Measurements from ENCODE around the gene DLEC1.
A peak's percentile ranks its signal among the peaks of the same experiment; 100 is the strongest.

DLEC1 gene

DNA sequence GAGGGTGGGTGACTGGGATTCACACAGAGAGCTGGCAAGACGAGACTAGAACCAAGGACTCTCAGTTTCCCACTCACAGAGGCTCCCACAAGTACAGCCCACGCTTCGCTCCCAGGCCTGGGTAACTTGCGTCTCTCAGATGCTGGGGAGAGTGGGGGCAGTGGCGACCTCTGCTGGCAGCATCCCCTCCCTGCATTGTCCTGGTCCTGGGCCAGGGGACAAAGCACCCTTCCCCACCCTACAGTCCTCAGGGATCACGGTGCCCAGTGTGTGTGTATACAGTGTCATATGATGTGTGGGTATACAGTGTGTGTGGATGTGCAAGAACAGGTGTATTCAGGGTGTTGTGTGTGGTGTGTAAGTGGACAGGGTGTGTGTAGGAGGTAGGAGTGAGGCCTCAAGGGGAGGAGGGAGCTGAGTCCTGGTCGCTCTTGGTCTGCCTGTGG lies 35.6 kb upstream of the DLEC1 start:
- Histone ChIP-seq H3K4ac (ENCODE audit: low read depth, low read length) (no peak overlapping the region), H2BK120ac (ENCODE audit: low read depth, low read length) (no peak overlapping the region), H3K9ac (ENCODE audit: low read length) (no peak overlapping the region), H3K18ac (ENCODE audit: low read length) (no peak overlapping the region), H4K5ac (ENCODE audit: low read length) (no peak overlapping the region), H3K79me1 (ENCODE audit: low read length) (no peaks in the 10 kb centered on the region), H3K23ac (ENCODE audit: low read length) (no peak overlapping the region), H3K4me3 (ENCODE audit: low read length) (no peak overlapping the region), H3K79me2 (ENCODE audit: control insufficient read depth, insufficient read depth, low read length) (no peaks in the 10 kb centered on the region), H3K4me1 (ENCODE audit: control insufficient read depth, low read depth, low read length) (peaks cover 2% of the 10 kb centered on the region), H2AK5ac (ENCODE audit: low read length) (no peak overlapping the region), H3K56ac (ENCODE audit: low read length) (no peak overlapping the region), H2BK5ac (ENCODE audit: low read length) (no peak overlapping the region), H3K4me2 (ENCODE audit: low read length) (no peak overlapping the region), H3K36me3 (ENCODE audit: control insufficient read depth, insufficient read depth, low read length) (no peaks in the 10 kb centered on the region), H3K27ac (ENCODE audit: low read depth, low read length) (no peak overlapping the region), H3K27me3 (ENCODE audit: insufficient read depth, low read length, poor library complexity) (no peaks in the 10 kb centered on the region), H2BK15ac (replicated peaks; ENCODE audit: low read depth) (no peak overlapping the region), H4K8ac (ENCODE audit: low read depth, low read length) (no peak overlapping the region)
- DNase-seq: peak; percentile 71
- WGBS (ENCODE audit: extremely low coverage, insufficient coverage, low lambda C conversion rate): no CpG with 5 or more reads among the region's 7 CpGs

DNA sequence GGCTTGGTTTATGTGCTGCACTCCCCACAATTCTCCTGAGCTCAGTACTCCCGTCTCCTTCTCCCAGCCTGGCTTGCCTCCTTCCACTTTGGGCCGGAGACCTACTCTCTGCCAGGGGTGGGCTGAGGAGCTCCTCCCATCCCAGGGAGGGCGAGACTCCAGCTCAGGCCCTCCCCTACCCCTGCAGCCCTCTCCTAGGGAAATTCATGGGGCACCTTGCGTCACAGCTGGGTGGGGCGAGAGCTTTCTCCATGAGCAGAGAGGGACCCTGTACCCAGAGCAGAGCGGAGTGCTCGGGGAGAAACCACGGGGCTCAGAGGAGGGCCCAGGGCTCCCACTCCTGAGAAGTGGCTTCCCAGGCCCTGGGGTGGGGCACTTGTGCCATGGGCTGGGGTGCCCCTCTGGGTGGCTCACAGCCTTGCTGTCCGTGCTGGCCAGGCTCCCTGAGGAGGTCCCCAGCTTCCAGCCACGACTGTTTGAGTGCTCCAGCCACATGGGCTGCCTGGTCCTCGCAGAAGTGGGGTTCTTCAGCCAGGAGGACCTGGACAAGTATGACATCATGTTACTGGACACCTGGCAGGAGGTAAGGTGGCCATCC lies 35.1 kb upstream of the DLEC1 start:
- H4K8ac ChIP-seq (ENCODE audit: low read depth, low read length): no peak overlapping the region
- no peaks in the 10 kb centered on the region for H3K79me2 ChIP-seq (ENCODE audit: control insufficient read depth, insufficient read depth, low read length)
- WGBS (ENCODE audit: extremely low coverage, insufficient coverage, low lambda C conversion rate): no CpG with 5 or more reads among the region's 11 CpGs
- H3K27me3 ChIP-seq (ENCODE audit: insufficient read depth, low read length, poor library complexity): no peaks in the 10 kb centered on the region
- no peak overlapping the region for H3K23ac ChIP-seq (ENCODE audit: low read length)
- H3K79me1 ChIP-seq (ENCODE audit: low read length): no peaks in the 10 kb centered on the region
- H3K4me3 ChIP-seq (ENCODE audit: low read length): no peak overlapping the region
- no peak overlapping the region for H2BK5ac ChIP-seq (ENCODE audit: low read length)
- no peak overlapping the region for H2BK15ac ChIP-seq (replicated peaks; ENCODE audit: low read depth)
- H3K9ac ChIP-seq (ENCODE audit: low read length): no peak overlapping the region
- no peak overlapping the region for H3K56ac ChIP-seq (ENCODE audit: low read length)
- no peak overlapping the region for H3K4ac ChIP-seq (ENCODE audit: low read depth, low read length)
- no peak overlapping the region for H3K4me2 ChIP-seq (ENCODE audit: low read length)
- H3K18ac ChIP-seq (ENCODE audit: low read length): no peak overlapping the region
- H4K5ac ChIP-seq (ENCODE audit: low read length): no peak overlapping the region
- H2AK5ac ChIP-seq (ENCODE audit: low read length): no peak overlapping the region
- no peaks in the 10 kb centered on the region for H3K36me3 ChIP-seq (ENCODE audit: control insufficient read depth, insufficient read depth, low read length)
- no peak overlapping the region for H3K27ac ChIP-seq (ENCODE audit: low read depth, low read length)
- no peaks in the 10 kb centered on the region for H3K4me1 ChIP-seq (ENCODE audit: control insufficient read depth, low read depth, low read length)
- H2BK120ac ChIP-seq (ENCODE audit: low read depth, low read length): no peak overlapping the region
- DNase-seq: no peak

DNA sequence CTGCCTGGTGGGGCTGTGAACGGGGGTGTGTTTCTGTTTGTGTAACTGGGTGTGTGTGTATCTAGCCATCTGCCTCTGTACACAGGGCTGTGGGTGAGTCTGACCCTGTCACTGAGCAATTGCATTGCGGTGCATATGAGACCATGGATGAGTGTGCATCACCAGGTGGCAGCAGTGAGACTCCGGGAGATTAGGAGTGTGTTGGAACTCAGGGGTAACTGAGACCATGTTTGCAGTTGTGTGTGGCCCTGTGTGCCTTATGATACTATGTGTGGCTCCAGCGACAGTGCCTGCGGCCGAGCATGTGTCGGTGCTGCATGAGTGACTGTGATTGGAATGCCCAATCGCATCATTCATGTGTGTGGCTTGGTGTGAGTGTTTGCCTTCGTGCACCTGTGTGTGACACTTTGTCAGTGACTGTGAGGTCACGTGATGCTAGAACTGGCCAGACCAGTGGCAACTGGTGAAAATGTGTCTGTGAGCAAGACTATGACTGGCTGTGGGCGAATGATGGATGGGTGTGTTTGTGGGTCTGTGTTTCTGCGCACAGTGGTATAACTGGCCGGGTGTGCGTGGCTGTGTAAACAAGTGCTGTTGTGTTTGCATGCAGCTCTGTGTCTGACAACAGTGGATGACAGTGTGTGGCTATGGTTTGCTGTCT lies 34.5 kb upstream of the DLEC1 start:
- no peak overlapping the region for H3K4me2 ChIP-seq (ENCODE audit: low read length)
- H3K79me2 ChIP-seq (ENCODE audit: control insufficient read depth, insufficient read depth, low read length): no peaks in the 10 kb centered on the region
- no peak overlapping the region for H4K8ac ChIP-seq (ENCODE audit: low read depth, low read length)
- H3K9ac ChIP-seq (ENCODE audit: low read length): no peak overlapping the region
- H3K18ac ChIP-seq (ENCODE audit: low read length): no peak overlapping the region
- no peak overlapping the region for H3K56ac ChIP-seq (ENCODE audit: low read length)
- no peaks in the 10 kb centered on the region for H3K27me3 ChIP-seq (ENCODE audit: insufficient read depth, low read length, poor library complexity)
- H4K5ac ChIP-seq (ENCODE audit: low read length): no peak overlapping the region
- peak; percentile 63 for DNase-seq
- no peaks in the 10 kb centered on the region for H3K4me1 ChIP-seq (ENCODE audit: control insufficient read depth, low read depth, low read length)
- H3K27ac ChIP-seq (ENCODE audit: low read depth, low read length): no peak overlapping the region
- no CpG with 5 or more reads among the region's 14 CpGs for WGBS (ENCODE audit: extremely low coverage, insufficient coverage, low lambda C conversion rate)
- H2AK5ac ChIP-seq (ENCODE audit: low read length): no peak overlapping the region
- no peak overlapping the region for H2BK120ac ChIP-seq (ENCODE audit: low read depth, low read length)
- no peak overlapping the region for H2BK5ac ChIP-seq (ENCODE audit: low read length)
- H3K36me3 ChIP-seq (ENCODE audit: control insufficient read depth, insufficient read depth, low read length): no peaks in the 10 kb centered on the region
- H3K79me1 ChIP-seq (ENCODE audit: low read length): no peaks in the 10 kb centered on the region
- no peak overlapping the region for H3K4ac ChIP-seq (ENCODE audit: low read depth, low read length)
- no peak overlapping the region for H3K23ac ChIP-seq (ENCODE audit: low read length)
- no peak overlapping the region for H2BK15ac ChIP-seq (replicated peaks; ENCODE audit: low read depth)
- no peak overlapping the region for H3K4me3 ChIP-seq (ENCODE audit: low read length)

DNA sequence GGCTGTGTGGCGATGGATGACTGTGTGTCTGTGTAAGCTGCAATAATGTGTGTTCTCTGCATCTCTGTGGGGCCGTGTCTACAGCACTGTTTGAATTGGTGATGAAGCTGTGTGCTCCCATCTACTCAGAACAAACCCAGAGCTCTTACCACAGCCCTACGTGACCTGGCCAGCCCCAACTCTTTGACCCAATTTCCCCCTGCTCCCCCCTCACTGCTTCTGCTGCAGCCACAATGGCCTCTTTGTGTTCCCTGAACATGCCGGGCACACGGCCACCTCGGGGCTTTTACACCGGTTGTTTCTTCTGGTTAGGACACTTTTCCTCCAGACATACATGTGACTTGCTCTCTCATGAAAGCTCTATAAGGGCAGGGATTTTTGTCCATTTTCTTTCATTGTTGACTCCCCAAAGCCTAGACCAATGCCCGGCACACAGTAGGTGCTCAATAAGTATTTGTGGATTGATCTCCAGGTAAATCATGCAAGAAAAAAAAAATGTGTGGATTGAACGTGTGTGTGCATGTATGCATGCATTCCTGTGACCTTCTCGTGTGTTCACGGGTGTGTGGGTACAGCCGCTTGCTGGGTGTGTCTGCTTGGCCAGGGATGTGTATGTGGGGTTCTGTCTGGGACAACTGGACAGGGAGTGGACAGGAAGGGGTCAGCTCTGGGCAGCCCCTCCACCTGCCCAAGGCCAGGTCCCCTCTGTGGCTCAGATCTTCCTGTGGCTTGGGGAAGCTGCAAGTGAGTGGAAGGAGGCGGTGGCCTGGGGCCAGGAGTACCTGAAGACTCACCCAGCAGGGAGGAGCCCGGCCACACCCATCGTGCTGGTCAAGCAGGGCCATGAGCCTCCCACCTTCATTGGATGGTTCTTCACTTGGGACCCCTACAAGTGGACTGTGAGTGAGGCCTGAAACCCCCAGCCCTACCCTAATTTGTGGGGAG lies 33.7 kb upstream of the DLEC1 start:
- H3K56ac ChIP-seq (ENCODE audit: low read length): no peak overlapping the region
- no peak overlapping the region for H2AK5ac ChIP-seq (ENCODE audit: low read length)
- no peak overlapping the region for H3K9ac ChIP-seq (ENCODE audit: low read length)
- H3K18ac ChIP-seq (ENCODE audit: low read length): no peak overlapping the region
- no peaks in the 10 kb centered on the region for H3K36me3 ChIP-seq (ENCODE audit: control insufficient read depth, insufficient read depth, low read length)
- H4K8ac ChIP-seq (ENCODE audit: low read depth, low read length): no peak overlapping the region
- H4K5ac ChIP-seq (ENCODE audit: low read length): no peak overlapping the region
- H3K27me3 ChIP-seq (ENCODE audit: insufficient read depth, low read length, poor library complexity): no peaks in the 10 kb centered on the region
- H2BK5ac ChIP-seq (ENCODE audit: low read length): no peak overlapping the region
- no peak overlapping the region for H2BK120ac ChIP-seq (ENCODE audit: low read depth, low read length)
- no peak overlapping the region for H2BK15ac ChIP-seq (replicated peaks; ENCODE audit: low read depth)
- H3K23ac ChIP-seq (ENCODE audit: low read length): no peak overlapping the region
- DNase-seq: no peak
- no peaks in the 10 kb centered on the region for H3K79me2 ChIP-seq (ENCODE audit: control insufficient read depth, insufficient read depth, low read length)
- H3K4me2 ChIP-seq (ENCODE audit: low read length): no peak overlapping the region
- no peaks in the 10 kb centered on the region for H3K79me1 ChIP-seq (ENCODE audit: low read length)
- no peak overlapping the region for H3K4ac ChIP-seq (ENCODE audit: low read depth, low read length)
- H3K4me1 ChIP-seq (ENCODE audit: control insufficient read depth, low read depth, low read length): no peaks in the 10 kb centered on the region
- no peak overlapping the region for H3K4me3 ChIP-seq (ENCODE audit: low read length)
- no peak overlapping the region for H3K27ac ChIP-seq (ENCODE audit: low read depth, low read length)
- no CpG with 5 or more reads among the region's 15 CpGs for WGBS (ENCODE audit: extremely low coverage, insufficient coverage, low lambda C conversion rate)

DNA sequence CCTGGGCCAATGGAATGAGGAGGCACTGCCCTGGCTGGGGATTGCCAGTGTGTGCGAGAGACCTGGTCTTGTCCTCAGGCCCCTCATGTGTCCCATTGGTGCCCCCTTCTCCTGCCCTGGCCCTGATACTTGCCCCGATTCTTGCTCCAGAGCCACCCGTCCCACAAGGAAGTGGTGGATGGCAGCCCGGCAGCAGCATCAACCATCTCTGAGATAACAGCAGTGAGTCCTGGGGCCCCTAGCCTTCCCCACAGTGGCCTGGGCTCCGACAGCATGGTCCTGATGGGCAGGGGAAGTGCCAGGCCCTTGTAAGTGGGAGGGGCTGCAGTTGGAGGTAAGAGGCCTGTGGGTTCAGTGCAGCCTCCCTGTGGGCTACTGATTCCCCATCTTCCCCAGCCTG lies 33.0 kb upstream of the DLEC1 start:
- no peaks in the 10 kb centered on the region for H3K79me2 ChIP-seq (ENCODE audit: control insufficient read depth, insufficient read depth, low read length)
- H3K4me3 ChIP-seq (ENCODE audit: low read length): no peak overlapping the region
- H2BK5ac ChIP-seq (ENCODE audit: low read length): no peak overlapping the region
- no peak overlapping the region for H3K4ac ChIP-seq (ENCODE audit: low read depth, low read length)
- H3K79me1 ChIP-seq (ENCODE audit: low read length): no peaks in the 10 kb centered on the region
- H3K23ac ChIP-seq (ENCODE audit: low read length): no peak overlapping the region
- no peaks in the 10 kb centered on the region for H3K36me3 ChIP-seq (ENCODE audit: control insufficient read depth, insufficient read depth, low read length)
- no peaks in the 10 kb centered on the region for H3K4me1 ChIP-seq (ENCODE audit: control insufficient read depth, low read depth, low read length)
- no peak for DNase-seq
- WGBS (ENCODE audit: extremely low coverage, insufficient coverage, low lambda C conversion rate): no CpG with 5 or more reads among the region's 5 CpGs
- H3K9ac ChIP-seq (ENCODE audit: low read length): no peak overlapping the region
- no peak overlapping the region for H2AK5ac ChIP-seq (ENCODE audit: low read length)
- no peak overlapping the region for H4K8ac ChIP-seq (ENCODE audit: low read depth, low read length)
- no peak overlapping the region for H3K18ac ChIP-seq (ENCODE audit: low read length)
- no peak overlapping the region for H3K56ac ChIP-seq (ENCODE audit: low read length)
- no peak overlapping the region for H2BK15ac ChIP-seq (replicated peaks; ENCODE audit: low read depth)
- no peak overlapping the region for H4K5ac ChIP-seq (ENCODE audit: low read length)
- H2BK120ac ChIP-seq (ENCODE audit: low read depth, low read length): no peak overlapping the region
- no peak overlapping the region for H3K27ac ChIP-seq (ENCODE audit: low read depth, low read length)
- H3K27me3 ChIP-seq (ENCODE audit: insufficient read depth, low read length, poor library complexity): no peaks in the 10 kb centered on the region
- no peak overlapping the region for H3K4me2 ChIP-seq (ENCODE audit: low read length)

Measured in mesendoderm (in vitro differentiated cells).